Measurements from ENCODE around the gene EVL.

The EVL gene

DNA sequence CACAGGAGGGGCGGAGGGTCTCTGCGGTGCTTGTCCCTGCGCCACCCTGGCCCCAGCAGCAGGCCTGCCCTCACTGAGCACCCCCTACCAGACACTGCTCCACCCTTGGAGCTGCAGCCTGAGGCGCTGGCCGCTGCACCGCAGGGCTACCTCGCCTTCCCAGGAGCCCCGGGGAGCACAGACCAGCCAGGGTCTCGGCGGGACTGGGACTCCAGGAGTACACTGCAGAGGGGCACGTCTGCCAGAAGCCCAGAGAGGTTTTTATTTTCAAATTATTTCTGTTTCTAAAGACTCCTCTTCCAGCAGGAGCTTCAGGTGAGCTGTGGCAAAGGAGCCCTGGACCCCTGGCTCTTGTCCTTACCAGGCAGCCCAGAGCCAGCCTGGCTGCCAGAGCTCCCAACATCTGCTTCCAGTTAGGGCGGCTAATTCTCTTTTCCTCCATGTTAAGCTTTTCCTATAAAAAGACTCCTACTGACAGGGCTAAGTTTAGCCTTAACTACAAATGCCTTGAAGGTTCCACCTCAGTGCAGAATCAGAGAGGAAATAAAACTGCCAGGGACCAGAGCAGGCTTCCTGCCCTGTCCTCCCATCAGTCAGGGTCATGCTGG, 67.8 kb downstream of the EVL start:
- no peak for DNase-seq

DNA sequence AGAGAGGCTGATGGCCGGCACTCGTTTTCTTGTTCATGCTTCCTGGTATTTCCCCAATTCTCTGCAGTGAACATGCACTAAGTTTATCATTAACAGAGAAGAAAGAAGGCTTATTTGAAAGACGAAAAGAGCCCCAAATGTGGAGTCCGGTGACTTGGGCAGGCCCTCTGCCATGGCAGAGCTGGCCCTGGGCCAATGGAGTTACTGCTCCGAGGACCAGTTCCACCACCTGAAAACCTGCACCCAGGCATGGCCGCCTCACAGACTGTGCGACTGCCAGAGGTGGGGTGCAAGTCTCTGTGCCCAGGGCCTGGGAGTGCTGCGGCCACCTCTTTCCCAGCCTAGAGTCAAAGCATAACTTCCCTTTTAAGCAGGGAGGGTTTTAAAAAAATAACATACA, 69.4 kb downstream of the EVL start:
- no peak for DNase-seq

DNA sequence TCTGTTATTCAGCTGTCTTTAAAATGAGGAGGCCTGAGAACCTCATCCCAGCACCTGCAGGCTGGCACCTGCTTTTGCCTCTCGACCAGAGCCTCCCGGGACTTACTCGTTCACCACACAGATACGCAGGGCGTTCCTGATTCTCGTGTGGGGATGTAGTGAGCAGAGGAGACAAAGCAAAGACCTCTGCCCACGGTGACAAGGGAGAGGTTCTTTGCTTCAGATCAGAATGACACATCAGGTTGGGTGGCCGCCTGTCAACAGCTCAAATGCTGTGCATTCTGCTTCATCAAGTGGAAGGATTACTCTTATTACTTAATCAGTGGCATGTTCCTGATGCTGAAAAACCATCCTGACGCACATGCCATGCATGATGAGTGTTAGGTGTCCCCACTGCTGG, 69.9 kb downstream of the EVL start:
- no peak for DNase-seq

DNA sequence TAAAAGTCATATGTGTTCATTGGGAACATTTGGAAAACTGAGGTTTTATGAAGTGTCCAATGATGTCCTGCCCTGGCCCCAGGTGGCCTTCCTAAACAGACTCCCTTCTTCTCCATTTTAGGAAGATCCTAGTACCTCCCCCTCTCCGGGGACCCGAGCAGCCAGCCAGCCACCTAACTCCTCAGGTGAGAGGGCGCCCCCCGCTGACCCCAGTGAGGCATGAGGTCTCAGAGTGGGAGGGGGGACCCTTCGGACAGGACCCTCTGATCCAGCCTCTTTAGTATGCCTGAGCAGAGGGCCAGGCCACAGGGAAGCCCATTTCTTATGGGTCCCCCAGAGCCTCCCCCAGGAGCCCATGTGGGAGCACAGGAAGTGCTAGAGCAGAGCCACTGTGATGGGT, 70.6 kb downstream of the EVL start:
- no peak for DNase-seq

DNA sequence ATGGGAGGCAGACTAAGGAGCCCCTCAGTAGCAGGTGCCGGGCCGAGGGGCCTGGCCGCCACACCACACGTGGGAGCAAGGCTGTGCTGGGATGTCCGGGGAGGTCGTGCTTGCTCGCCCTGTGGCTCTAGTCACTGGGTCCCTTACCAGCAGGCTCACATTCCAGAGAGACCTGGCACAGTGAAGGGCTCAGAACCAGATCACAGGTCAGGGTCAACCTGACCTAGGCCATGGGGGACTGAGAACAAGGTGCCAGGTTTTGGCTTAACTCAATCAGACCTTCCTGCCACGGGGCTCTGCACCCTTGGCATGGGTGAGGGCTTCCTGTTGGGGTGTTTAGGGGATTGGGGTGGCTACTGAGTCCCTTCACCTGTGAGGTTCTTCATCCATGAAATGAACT, 72.0 kb downstream of the EVL start:
- DNase-seq: no peak

DNA sequence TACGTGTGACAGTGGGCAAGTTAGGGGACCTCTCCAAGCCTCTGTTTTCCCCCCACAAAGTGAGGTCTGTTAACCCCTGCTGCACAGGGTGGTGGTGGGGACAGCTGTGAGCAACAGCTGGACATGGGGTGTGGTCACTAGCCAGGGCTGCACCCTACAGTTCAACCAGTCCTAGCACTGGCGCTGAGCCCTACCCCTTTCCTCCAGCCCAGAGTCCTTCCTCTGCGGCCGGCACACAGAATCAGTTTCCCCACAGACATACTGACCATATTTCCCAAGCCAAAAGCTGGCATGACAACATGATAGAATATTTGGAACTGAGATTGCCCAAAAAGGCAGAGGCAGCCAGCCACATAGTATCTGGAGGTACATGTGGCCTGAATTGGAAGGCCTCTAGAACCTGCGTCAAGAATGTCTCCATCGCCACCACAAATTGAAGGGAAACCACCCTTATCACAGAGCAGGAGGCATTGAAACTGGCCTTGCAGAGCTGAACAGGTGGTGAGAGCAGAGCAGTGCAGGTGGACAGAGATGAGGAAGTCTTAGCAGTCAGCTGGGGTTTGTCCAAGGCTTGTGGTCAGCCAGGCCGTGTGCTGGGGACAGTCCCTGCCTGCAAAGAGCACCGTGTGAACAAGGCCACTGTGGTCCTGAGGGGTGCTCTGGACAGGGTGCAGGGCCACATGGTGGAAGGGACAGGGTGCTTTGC, 73.0 kb downstream of the EVL start:
- DNase-seq: no peak

DNA sequence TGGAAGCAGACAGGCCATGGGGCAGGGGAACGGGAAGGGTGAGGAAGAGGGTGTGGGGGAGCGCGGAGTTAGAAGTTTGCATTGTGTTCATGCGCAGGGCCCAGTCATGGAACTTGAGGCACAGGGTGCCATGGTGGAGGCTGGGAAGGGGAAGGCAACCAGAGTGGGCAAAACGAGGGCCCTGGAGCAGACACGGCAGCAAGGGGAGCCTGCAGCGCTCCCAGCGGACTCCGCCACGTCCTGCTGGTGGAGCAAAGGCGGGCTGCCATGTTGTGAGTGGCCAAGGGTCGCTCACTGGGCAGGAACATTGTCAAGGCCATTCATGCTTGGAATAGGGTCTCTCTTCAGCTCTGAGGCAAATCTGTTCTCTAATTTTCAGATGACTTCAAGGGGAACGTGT, 73.7 kb downstream of the EVL start:
- no peak for DNase-seq

DNA sequence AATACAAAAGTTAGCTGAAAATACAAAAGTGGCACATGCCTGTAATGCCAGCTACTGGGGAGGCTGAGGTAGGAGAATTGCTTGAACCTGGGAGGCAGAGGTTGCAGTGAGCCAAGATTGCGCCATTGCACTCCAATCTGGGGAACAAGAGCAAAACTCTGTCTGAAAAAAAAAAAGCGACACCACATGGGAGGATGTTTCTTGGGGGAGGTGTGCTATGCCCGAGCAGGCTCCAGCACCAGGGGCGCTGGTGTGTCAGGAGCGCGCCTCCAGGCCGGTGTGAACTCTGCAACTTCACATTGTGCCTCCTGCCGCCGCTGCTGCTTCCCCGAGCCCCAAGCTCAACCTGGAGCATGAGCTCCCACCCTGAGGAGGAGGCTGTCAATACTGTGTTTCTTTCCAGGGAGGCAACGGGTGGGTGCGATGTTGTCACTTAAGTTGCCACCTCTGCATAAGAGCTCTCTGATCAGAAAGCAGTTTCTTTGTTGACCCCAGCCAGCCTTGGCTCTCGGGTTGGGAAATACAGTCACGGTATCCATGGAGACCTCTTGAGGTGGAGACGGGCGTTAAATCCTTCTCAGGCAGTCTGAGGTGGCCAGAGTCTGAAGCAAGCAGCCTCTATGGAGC, 75.3 kb downstream of the EVL start:
- no peak for DNase-seq

DNA sequence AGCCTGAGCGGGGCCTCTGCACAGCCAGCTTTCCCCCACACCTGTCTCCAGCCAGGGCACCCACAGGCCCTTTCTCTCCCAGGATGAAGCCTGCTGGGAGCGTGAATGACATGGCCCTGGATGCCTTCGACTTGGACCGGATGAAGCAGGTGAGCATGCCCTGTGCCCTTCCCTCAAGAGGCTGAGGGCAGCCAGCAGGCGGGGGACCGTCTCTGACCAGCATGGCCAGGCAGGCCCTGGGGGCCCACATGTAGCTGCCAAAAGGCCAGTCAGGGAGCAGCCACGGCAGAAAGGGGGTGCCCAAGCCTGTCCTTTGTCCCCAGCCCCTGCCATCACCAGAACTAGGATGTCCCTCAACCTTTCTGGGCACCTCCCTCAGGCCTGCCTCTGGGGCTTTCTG, 75.9 kb downstream of the EVL start:
- DNase-seq: no peak

DNA sequence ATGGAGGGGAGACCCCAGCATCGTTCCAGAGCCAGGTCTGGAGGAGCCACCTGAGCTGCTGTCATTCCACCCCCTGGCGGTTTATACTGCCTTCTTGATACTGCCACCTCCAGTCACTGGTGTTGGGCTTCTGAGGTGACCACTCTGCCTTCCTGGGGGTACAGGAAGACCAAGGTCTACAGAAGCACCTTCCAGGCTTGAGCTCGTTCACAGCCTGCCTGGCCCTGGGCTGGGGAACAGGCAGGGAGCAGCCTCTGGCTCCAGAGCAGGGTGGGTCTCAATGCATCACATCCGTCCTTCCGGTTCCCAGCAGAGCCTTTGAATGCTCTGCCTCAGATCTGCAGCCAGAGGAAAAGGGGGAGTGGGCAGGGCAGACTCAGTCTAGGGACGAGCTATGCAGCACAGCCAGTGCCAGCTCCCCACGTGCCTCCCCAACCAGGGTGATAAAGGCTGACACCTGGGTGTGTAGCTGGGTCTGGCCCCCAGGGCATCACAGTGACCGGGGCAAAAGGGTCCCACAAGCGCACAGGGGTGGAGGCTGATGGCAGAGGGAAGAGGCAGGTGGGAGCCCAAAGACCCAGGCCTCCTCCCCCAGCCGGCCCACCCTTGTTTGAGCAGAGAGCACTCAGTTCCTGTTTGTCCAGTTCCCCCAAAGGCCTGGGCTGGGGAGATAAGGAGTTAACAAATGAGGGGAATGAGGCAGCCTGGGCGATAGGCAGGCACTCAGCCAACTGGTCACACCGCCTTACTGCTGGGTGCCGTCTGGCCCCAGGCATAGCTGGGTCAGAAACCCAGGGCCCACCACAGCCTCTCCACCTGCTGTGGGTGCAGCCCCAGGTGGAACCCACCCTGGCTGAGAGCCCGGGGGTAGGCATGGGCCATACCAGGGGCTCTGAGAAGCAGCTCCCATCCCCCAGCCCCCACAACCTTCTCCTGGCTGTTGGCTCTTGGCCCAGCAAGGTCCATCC, 77.1 kb downstream of the EVL start:
- no peak for DNase-seq

DNA sequence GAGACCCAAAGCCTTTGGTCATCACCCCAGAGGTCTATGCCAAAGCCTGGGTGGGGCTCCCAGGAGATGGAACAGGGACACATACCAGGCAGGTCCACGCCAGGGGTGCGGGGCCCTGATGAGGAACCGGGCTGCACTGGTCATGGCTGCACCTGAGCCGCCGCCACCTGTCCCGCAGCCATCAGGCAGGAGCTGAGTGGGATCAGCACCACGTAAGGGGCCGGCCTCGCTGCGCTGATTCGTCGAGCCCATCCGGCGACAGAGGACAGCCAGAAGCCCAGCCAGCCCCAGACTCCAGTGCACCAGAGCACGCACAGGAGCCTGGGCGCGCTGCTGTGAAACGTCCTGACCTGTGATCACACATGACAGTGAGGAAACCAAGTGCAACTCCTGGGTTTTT, 78.3 kb downstream of the EVL start:
- DNase-seq: no peak

DNA sequence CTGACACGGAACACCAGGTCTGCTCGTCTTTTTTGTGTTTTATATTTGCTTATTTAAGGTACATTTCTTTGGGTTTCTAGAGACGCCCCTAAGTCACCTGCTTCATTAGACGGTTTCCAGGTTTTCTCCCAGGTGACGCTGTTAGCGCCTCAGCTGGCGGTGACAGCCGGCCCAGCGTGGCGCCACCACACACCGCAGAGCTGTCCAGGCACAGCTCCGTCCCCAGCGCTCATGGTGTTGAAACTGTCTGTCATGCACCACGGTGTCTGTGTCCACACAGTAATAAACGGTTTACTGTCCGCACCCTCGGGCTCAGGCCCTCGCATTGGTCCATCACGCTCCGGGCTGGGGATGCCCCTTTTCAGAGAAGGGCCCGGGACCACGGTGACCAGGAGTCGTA, 78.7 kb downstream of the EVL start:
- DNase-seq: no peak

DNA sequence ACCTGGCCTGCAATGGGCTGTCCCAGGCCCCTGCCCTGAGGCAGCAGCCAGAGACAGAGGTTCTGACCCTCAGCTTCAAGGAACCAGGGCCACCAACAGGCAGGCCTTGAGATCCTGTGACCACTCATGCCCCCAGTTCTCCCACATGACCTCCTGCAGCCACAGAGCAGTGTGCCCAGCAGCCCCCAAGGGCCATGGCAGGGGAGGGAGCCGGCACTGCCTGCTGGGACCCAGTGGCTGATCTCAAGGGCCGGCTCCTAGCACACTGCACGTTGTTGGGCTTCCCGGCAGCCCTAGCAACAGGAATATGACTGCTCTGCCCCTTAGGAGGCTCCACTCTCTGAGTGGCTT, 79.4 kb downstream of the EVL start:
- DNase-seq: no peak

DNA sequence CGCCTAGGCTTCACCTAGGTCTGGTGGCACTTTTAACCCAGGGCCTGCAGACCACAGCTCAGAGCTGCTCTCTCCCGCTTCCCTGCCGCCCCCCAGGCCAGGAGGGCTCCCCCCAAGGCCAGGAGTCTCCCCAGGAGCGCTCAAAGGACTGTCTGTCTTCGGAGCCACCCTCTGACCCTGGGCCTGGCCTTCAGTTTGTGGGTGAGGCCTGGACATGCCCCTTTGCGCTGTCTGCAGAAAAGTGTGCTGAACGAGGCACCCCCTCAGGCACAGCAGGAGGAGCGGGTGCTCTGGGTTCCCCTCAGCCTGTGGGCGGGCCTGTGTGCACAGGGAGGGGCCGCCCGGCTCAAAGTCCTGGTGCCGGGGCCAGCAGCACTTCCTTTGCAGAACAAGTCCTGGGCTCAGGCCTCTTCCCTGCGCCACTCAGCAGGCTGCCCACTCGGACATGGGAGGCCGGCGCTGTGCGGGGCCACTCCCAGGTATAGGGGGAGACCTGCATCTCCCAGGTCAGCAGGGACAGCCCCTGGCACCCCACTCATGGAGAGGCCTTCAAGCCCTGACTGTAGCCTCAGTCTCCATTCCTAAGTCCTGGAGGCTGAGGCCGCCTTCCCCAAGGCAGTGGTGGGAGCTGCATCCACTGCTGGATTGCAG, 79.9 kb downstream of the EVL start:
- DNase-seq: no peak

DNA sequence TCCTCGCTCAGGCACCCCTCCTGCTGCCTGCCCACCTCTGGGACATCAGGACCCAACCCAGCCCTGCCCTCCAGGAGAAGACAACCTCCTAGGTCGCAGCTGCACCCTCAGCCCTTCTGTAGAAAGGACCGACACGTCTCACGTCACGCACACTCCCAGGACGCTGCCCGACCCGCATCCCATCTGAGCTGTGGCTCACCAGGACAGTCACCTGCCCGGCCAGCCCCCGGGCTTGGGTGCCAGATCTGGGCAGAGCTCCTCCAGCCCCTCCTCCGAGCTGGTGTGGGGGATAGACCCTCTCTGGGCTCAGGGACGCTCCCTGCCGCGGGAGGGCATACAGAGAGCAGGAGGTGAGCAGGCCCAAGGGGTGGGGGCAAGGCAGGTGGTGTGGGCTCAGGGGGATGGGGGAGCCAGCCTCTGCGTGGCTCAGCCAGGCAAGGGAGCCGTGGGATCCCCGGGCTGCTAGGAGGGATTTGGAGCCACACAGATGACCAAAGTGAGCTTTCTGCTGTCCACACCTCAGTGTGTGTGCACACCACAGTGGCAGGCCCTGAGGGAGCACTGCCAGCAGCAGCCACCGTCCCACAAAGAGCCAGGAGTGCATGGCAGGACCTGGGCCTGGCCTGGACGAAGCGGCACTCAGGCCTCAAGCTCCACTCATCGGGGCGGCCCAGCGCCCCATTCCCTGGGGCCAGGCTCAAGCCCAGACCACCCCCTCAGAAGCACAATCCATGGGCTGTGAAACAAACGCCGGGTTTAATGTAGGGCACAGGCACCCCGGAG, 80.7 kb downstream of the EVL start:
- DNase-seq: peak; percentile 29

DNA sequence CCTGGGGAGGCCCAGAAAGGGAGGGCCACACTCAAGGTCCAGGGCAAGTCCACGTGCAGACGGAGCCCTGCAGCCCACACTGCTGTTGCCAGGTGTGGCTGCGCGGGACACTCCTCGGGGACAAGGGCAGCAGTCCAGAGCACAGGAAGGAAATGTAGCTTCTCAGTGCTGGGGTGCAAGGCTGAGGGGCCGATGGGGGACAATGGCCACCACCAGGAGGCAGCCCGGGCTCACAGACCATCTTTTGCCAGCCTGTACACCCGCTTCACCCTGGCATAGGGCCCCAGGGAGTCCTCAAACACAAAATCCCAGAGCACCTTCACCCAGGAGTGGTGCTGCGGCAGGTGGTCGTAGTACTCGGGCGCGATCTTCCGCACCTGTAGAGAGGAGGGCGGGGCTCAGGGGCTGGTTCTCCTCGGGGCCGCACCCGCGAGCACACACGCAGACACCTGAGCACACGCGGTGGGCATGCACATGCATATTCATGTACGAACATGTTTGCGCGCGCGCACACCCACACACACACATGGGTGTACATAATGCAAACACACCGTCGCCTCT, 81.4 kb downstream of the EVL start:
- peak; percentile 49 for DNase-seq

DNA sequence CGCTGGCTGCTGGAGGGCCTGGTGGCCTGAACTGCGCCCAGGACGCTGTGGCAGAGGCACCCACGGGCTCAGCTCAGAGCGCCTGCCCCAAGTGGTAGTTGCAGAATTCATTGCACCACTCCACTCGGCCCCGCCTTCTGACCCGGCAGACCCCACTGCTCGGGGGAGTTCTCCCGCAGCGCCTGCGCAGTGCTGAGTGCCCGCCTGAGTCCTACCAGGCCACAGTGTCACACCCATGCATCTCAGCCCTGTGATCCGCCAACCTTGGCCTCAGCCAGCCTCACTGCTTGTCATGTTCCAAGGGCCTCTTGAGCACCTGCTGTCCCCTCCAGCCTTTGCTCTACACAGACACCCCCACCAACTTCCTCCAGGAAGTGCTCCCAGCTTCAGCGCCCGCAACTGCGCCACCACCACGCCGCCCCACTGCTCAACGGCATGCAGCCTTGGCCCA, 82.0 kb downstream of the EVL start:
- DNase-seq: peak; percentile 71

DNA sequence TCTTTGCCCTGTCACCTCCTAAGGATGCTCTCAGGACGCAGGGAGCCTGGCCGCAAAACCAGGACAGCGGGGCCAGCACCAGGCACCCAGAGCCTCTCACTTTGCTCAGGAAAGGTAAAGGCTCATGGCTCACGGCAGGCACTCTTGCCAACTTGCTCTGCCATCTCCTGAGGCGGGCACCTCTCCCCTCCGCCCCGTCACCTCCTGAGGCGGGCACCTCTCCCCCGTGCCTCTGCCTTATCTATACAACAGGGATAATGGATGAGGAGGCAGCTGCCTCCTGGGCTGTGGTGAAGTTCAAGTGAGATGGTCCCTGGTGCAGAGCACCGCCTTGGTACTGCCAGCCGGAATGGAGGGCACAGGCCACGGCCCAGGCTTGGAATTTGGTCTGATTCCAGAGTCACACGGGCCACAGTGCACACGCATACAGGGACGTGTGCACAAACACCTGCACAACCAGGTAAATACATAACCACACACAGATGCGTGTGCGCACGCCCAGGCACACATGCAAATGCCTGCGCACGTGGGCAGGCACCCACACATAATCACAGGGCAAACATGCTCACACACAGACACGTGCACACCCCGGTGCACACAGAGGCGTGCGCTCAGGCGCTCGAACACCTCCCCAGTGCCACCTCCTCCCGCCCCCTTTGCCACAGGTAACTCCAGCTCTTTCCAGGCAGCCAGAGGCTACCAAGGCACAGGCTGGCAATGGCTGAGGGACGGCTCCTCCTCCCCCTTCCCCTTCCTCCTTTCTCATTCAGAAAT, 82.7 kb downstream of the EVL start:
- DNase-seq: peak; percentile 33

DNA sequence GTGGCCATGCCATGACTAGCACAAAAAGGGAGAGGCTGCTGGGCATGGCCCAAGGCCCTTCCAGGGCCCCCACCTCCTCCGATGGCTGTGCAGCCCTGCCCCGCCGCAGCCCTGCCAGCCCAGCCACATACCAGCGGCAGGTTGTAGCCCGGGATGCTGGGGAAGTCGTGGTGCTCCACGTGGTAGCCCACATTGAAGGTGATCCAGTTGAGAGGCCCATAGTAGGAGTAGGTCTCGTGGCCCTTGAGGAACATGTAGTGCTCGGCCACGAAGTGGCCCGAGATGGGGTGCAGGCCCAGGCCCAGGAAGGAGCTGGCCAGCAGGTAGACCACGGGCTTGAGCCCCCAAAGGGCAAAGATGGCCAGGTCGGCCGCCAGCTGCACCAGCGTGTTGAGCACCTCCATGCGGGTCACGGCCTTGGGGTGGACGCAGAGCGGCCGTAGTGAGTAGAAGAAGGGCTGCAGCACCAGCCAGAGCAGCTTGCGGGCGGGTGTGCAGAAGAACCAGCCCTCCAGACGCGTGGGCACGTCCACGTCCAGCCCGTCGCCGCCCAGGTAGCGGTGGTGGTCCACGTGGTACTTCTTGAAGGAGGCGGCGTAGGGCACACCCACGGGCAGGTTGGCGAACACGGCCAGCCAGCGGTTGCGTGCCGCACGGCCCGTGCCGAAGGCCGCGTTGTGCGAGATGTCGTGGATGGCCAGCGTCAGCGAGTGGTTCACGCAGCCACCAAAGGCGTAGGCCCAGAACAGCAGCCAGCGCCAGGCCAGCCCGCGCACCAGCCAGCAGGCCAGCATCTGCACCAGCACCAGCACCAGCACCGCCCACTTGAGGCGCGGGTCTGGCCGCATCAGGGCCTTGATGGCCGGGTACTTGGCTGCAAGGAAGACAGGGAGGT, 83.9 kb downstream of the EVL start:
- no peak for DNase-seq

Data from CD4-positive, alpha-beta T cell treated with Interleukin-17A for 4 hours (primary cell).